ENCODE data around the gene SF1. TPM values are rescaled to one million over a fixed set of nuclear protein-coding genes. Genes with fewer than 3 reads are reported as not detected.

The SF1 gene
- total RNA-seq, 1 donor = 95.9 TPM

- TF ChIP-seq, protein P1, sequence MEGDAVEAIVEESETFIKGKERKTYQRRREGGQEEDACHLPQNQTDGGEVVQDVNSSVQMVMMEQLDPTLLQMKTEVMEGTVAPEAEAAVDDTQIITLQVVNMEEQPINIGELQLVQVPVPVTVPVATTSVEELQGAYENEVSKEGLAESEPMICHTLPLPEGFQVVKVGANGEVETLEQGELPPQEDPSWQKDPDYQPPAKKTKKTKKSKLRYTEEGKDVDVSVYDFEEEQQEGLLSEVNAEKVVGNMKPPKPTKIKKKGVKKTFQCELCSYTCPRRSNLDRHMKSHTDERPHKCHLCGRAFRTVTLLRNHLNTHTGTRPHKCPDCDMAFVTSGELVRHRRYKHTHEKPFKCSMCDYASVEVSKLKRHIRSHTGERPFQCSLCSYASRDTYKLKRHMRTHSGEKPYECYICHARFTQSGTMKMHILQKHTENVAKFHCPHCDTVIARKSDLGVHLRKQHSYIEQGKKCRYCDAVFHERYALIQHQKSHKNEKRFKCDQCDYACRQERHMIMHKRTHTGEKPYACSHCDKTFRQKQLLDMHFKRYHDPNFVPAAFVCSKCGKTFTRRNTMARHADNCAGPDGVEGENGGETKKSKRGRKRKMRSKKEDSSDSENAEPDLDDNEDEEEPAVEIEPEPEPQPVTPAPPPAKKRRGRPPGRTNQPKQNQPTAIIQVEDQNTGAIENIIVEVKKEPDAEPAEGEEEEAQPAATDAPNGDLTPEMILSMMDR (IDR thresholded peaks at IDR 0.05; ENCODE audit: insufficient read depth, low read depth, low read length) = no peak
- H3K4me3 ChIP-seq (ENCODE audit: low read depth, low read length) = no peak overlapping the region
- DNase-seq (ENCODE audit: low read depth) = no peak
Measured at GRCh38 chr11:64793271-64794160, 15.2 kb upstream of the SF1 start.

GRCh38 chr11:64792482-64792881 is 14.1 kb upstream of the SF1 start:
- TF ChIP-seq, protein P1 (IDR thresholded peaks at IDR 0.05; ENCODE audit: insufficient read depth, low read depth, low read length) = no peak
- no peak overlapping the region for H3K4me3 ChIP-seq (ENCODE audit: low read depth, low read length)
- no peak for DNase-seq (ENCODE audit: low read depth)

DNA sequence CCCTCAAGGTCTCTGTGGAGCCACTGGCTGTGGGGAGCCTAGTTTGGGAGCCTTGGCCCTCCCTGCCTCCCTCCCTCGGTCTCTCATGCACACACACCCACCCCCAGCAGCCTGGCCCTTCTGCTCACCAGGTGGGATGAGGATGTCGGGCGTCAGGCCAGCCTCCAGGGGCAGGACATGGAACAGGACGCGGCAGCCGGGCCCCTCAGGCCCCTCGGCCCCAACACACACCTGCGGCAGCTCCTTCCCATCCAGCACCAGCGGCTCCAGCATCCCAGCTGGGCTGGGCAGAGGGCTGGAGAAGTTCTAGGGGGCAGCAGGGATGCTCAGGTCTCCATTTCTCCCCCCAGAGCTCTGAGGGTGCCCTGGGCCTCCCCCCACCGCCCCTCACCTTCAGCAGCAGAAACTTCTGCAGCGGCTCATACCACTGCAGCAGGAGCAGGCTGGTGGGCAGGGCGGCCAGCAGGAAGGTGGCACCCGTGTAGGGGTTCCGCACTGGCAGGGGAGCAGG is 13.5 kb upstream of the SF1 start:
- TF ChIP-seq, protein P1 (IDR thresholded peaks at IDR 0.05; ENCODE audit: insufficient read depth, low read depth, low read length) = no peak
- DNase-seq (ENCODE audit: low read depth) = no peak
- H3K4me3 ChIP-seq (ENCODE audit: low read depth, low read length) = no peak overlapping the region

DNA sequence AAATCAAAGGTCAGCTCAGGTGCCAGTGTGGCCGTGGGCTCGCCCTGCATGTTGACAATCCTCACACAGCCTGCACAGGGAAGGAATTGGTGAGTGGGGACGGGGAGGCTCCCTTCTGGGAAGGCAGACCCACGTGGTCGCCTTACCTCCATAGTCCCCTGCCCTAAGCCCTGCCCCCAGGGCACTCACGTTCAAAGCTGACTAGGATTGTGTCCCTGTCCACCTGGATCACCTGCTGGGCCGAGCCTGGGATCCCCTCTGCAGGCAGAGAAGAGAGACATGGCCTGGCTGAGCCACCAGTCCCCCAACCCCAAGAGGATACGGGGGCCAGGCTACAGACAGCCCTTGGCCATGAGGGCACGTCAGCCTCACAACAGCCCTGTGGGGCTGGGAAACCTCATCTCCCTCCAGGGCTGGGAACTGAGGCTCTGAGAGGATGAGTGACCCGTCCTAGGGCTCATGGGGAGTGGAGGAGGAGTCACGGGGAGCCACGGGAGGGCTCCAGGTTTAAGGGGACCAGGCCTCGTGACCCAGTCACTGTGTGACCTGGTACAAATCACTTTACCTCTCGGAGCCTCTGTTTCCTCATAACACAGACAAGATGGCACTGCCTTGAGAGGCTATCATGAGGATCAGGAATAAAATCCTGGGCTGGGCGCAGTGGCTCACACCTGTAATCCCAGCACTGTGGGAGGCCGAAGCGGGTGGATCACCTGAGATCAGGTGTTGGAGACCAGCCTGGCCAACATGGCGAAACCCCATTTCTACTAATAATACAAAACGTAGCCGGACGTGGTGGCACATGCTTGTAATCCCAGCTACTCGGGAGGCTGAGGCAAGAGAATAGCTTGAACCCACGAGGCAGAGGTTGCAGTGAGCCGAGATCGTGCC is 12.1 kb upstream of the SF1 start:
- DNase-seq (ENCODE audit: low read depth) = no peak
- no peak overlapping the region for H3K4me3 ChIP-seq (ENCODE audit: low read depth, low read length)
- TF ChIP-seq, protein P1 (IDR thresholded peaks at IDR 0.05; ENCODE audit: insufficient read depth, low read depth, low read length) = no peak

DNA sequence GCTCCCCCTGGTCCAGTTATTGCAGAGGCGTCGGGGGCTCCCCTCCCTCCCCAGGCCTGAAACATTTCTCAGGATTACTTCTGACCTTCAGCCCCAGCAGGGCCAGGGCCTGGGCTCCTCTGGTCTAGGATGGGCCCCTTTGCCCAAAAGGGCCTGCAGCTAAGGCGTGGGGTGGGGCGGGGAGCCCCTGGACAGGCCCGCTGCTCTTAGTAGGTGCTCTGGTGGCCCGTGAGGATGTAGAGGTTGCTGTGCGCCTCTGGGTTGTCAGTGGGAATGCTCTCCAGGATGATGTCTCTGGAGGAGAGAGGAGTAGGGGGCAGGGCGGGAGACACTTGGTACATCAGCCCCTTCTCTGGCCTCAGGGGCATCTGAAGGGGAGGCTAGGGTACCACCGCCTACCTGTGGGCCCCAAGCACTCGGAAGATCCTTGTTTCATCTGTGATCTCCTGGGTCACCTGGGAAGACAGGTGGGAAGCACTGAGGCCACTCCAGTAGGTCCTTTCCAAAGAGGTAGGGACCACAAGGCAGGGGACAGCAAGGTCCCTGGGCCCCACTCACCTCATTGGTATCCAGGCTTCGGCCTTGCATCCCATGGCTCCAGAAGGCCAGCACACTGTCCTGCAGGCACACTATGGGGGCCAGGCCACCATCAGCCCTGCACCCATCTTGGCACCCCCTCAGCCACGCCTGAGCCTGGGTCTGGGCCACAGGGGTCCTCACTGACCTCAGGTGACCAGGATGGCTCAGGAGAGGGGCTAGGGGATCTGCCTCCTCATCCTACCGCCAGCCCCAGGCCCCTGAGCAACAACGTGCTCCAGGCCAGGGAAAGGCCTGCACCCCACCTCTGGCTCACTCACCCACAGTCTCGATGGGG is 11.2 kb upstream of the SF1 start:
- no peak overlapping the region for H3K4me3 ChIP-seq (ENCODE audit: low read depth, low read length)
- TF ChIP-seq, protein P1 (IDR thresholded peaks at IDR 0.05; ENCODE audit: insufficient read depth, low read depth, low read length) = no peak
- no peak for DNase-seq (ENCODE audit: low read depth)
